ENCODE results near the gene PCCA.

Gene PCCA

GRCh38 chr13:100399455-100399854, 310.6 kb downstream of the PCCA start:
- TF ChIP-seq ZNF565 (CRISPR knock-in tag; conservative IDR thresholded peaks at IDR 0.05; ENCODE audit: low read depth): no peak
- TF ChIP-seq PPARA (CRISPR knock-in tag; IDR thresholded peaks at IDR 0.05; ENCODE audit: borderline replicate concordance): no peak
- no peak for TF ChIP-seq ZFP30 (CRISPR knock-in tag; IDR thresholded peaks at IDR 0.05)
- ATAC-seq: no peak

DNA sequence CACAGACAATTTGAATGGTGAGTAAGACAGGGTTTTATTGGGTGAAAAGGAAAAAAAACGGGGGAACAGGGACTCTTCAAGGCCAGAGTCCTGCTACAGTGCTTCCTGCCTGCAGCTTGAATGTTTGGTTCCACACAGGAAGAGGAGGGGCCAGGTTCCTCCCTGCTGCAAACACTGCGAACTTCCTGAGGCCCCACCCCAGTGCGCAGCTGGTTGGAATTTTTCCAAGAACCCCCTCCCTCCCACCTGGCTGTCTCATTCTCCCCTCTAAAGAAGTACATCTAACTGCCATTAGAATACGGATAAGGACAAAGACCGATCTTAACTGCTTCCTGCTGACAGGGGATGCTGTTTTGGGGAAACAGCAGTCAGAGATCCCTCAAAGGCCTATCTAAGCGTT, 314.8 kb downstream of the PCCA start:
- no peak for ATAC-seq
- TF ChIP-seq, protein P1, sequence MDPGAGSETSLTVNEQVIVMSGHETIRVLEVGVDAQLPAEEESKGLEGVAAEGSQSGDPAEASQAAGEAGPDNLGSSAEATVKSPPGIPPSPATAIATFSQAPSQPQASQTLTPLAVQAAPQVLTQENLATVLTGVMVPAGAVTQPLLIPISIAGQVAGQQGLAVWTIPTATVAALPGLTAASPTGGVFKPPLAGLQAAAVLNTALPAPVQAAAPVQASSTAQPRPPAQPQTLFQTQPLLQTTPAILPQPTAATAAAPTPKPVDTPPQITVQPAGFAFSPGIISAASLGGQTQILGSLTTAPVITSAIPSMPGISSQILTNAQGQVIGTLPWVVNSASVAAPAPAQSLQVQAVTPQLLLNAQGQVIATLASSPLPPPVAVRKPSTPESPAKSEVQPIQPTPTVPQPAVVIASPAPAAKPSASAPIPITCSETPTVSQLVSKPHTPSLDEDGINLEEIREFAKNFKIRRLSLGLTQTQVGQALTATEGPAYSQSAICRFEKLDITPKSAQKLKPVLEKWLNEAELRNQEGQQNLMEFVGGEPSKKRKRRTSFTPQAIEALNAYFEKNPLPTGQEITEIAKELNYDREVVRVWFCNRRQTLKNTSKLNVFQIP (CRISPR knock-in tag; IDR thresholded peaks at IDR 0.05; ENCODE audit: borderline replicate concordance, low read depth): no peak

DNA sequence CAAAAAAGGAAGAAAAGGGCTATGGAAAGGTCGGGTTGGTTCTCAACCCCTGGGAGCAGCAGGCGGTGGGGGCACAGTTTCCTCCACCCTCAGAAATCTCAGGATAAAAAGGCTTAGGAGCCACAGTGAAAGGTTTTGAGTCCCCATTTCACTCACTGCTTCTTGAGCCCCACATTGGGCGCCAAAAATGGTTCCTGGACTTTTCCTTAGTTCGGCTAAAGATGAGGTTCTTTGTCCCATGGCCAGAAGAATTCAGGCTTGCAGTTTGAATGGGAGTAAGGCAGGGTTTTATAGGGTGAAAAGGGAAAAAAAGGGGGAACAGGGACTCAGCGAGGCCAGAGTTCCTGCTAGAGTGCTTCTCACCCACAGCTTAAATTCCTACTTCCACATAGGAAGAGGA, 320.2 kb downstream of the PCCA start:
- TF ChIP-seq ZNF8 (CRISPR knock-in tag; IDR thresholded peaks at IDR 0.05): no peak
- no peak for ATAC-seq

DNA sequence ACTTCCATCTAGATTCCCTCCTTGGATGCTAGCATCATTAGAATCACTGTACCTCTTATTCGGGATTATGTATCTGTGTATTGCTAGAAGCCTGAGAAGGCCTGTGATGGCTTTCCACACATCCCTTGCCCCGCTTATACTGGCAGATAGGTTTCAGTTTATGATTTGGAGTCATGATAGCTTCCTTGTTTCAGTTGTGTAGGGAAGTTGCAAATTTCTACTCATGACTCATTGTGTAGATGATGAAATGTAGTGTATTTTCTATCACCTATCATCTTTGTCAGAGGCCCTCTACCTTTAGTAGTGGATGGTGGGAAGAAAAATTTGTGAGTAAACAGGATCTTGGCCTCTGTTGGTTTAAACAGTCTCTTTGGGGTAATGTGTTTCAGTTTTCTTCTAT, 334.5 kb downstream of the PCCA start:
- TF ChIP-seq, protein P2, sequence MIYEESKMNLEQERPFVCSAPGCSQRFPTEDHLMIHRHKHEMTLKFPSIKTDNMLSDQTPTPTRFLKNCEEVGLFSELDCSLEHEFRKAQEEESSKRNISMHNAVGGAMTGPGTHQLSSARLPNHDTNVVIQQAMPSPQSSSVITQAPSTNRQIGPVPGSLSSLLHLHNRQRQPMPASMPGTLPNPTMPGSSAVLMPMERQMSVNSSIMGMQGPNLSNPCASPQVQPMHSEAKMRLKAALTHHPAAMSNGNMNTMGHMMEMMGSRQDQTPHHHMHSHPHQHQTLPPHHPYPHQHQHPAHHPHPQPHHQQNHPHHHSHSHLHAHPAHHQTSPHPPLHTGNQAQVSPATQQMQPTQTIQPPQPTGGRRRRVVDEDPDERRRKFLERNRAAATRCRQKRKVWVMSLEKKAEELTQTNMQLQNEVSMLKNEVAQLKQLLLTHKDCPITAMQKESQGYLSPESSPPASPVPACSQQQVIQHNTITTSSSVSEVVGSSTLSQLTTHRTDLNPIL (CRISPR knock-in tag; IDR thresholded peaks at IDR 0.05; ENCODE audit: low read depth): no peak
- TF ChIP-seq ESRRG (CRISPR knock-in tag; IDR thresholded peaks at IDR 0.05) (no peak), GLIS3 (CRISPR knock-in tag; IDR thresholded peaks at IDR 0.05) (no peak), CSDC2 (CRISPR knock-in tag; IDR thresholded peaks at IDR 0.05) (no peak), SNAI2 (CRISPR knock-in tag; IDR thresholded peaks at IDR 0.05) (no peak), ISL1 (CRISPR knock-in tag; IDR thresholded peaks at IDR 0.05) (no peak), ARNTL (CRISPR knock-in tag; IDR thresholded peaks at IDR 0.05; ENCODE audit: borderline replicate concordance, low read depth) (no peak), ZNF70 (CRISPR knock-in tag; IDR thresholded peaks at IDR 0.05) (no peak), RARB (CRISPR knock-in tag; IDR thresholded peaks at IDR 0.05) (no peak), BACH2 (CRISPR knock-in tag; IDR thresholded peaks at IDR 0.05; ENCODE audit: borderline replicate concordance) (no peak), PPARA (CRISPR knock-in tag; IDR thresholded peaks at IDR 0.05; ENCODE audit: borderline replicate concordance) (no peak), ZNF8 (CRISPR knock-in tag; IDR thresholded peaks at IDR 0.05) (no peak), ZNF565 (CRISPR knock-in tag; conservative IDR thresholded peaks at IDR 0.05; ENCODE audit: low read depth) (no peak), TCF4 (CRISPR knock-in tag; IDR thresholded peaks at IDR 0.05; ENCODE audit: borderline replicate concordance) (no peak), ZFP30 (CRISPR knock-in tag; IDR thresholded peaks at IDR 0.05) (no peak), TOX (CRISPR knock-in tag; IDR thresholded peaks at IDR 0.05; ENCODE audit: borderline replicate concordance) (no peak)
- TF ChIP-seq, protein P3, sequence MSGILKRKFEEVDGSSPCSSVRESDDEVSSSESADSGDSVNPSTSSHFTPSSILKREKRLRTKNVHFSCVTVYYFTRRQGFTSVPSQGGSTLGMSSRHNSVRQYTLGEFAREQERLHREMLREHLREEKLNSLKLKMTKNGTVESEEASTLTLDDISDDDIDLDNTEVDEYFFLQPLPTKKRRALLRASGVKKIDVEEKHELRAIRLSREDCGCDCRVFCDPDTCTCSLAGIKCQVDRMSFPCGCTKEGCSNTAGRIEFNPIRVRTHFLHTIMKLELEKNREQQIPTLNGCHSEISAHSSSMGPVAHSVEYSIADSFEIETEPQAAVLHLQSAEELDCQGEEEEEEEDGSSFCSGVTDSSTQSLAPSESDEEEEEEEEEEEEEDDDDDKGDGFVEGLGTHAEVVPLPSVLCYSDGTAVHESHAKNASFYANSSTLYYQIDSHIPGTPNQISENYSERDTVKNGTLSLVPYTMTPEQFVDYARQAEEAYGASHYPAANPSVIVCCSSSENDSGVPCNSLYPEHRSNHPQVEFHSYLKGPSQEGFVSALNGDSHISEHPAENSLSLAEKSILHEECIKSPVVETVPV (CRISPR knock-in tag; IDR thresholded peaks at IDR 0.05): no peak
- TF ChIP-seq, protein P1 (CRISPR knock-in tag; IDR thresholded peaks at IDR 0.05; ENCODE audit: borderline replicate concordance, low read depth): no peak
- TF ChIP-seq, protein P4, sequence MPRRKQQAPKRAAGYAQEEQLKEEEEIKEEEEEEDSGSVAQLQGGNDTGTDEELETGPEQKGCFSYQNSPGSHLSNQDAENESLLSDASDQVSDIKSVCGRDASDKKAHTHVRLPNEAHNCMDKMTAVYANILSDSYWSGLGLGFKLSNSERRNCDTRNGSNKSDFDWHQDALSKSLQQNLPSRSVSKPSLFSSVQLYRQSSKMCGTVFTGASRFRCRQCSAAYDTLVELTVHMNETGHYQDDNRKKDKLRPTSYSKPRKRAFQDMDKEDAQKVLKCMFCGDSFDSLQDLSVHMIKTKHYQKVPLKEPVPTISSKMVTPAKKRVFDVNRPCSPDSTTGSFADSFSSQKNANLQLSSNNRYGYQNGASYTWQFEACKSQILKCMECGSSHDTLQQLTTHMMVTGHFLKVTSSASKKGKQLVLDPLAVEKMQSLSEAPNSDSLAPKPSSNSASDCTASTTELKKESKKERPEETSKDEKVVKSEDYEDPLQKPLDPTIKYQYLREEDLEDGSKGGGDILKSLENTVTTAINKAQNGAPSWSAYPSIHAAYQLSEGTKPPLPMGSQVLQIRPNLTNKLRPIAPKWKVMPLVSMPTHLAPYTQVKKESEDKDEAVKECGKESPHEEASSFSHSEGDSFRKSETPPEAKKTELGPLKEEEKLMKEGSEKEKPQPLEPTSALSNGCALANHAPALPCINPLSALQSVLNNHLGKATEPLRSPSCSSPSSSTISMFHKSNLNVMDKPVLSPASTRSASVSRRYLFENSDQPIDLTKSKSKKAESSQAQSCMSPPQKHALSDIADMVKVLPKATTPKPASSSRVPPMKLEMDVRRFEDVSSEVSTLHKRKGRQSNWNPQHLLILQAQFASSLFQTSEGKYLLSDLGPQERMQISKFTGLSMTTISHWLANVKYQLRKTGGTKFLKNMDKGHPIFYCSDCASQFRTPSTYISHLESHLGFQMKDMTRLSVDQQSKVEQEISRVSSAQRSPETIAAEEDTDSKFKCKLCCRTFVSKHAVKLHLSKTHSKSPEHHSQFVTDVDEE (CRISPR knock-in tag; IDR thresholded peaks at IDR 0.05): no peak
- no peak for ATAC-seq

Measured in SK-N-SH treated with all-trans-retinoic acid at 6 μM for 48 hours (cell line).